DOHH2 (cell line): Measurements from ENCODE around the gene MTOR.
"Not testable (repeated sequence)": the region's sequence is repeated elsewhere in the genome, so short reads cannot be mapped to it uniquely, and the experiment has no call there.

Source experiments
- H3F3A ChIP-seq: fragments of 200-600 bp; sonication (generic), shearing (Covaris generic); 2 replicates; pipeline ENCODE4 v1.6.0; 2016; ENCODE audit warnings: antibody characterized with exemption, mild to moderate bottlenecking; ENCODE audit not compliant: control insufficient read depth, insufficient read depth
- H3K27ac ChIP-seq: fragments of 200-600 bp; sonication (generic); 2 replicates; pipeline ENCODE4 v1.5.1; 2014; ENCODE audit warnings: low read depth, mild to moderate bottlenecking, low read length, moderate library complexity
- H3K27me3 ChIP-seq: fragments of 200-600 bp; sonication (generic); 2 replicates; pipeline ENCODE4 v1.6.1; 2014; ENCODE audit warnings: mild to moderate bottlenecking, low read length, mixed read lengths; ENCODE audit not compliant: control insufficient read depth
- H3K36me3 ChIP-seq: fragments of 200-600 bp; sonication (generic); 2 replicates; pipeline ENCODE4 v1.6.1; 2014; ENCODE audit warnings: mild to moderate bottlenecking, low read length, moderate library complexity, mixed read lengths; ENCODE audit not compliant: control insufficient read depth
- H3K4me1 ChIP-seq: fragments of 200-600 bp; sonication (generic); 2 replicates; pipeline ENCODE4 v1.6.1; 2014; ENCODE audit warnings: mild to moderate bottlenecking, low read length, mixed read lengths; ENCODE audit not compliant: control insufficient read depth
- H3K4me2 ChIP-seq: fragments of 200-600 bp; sonication (generic); 2 replicates; pipeline ENCODE4 v1.6.0; 2014; ENCODE audit warnings: mild to moderate bottlenecking, low read length, moderate library complexity
- H3K4me3 ChIP-seq: fragments of 200-600 bp; sonication (generic); 2 replicates; pipeline ENCODE4 v1.5.1; 2014; ENCODE audit warnings: mild to moderate bottlenecking, low read length, mixed read lengths
- H3K79me2 ChIP-seq: fragments of 200-600 bp; sonication (generic); 2 replicates; pipeline ENCODE4 v1.6.1; 2014; ENCODE audit warnings: mild to moderate bottlenecking, low read length, mixed read lengths; ENCODE audit not compliant: control insufficient read depth
- H3K9me2 ChIP-seq: fragments of 200-600 bp; sonication (generic); replicated peaks from 2 replicates; pipeline ENCODE4 v1.6.1; 2014; ENCODE audit warnings: mild to moderate bottlenecking, low read length, mixed read lengths; ENCODE audit not compliant: control insufficient read depth
- H3K9me3 ChIP-seq: fragments of 200-600 bp; sonication (generic); 2 replicates; pipeline ENCODE4 v1.6.1; 2014; ENCODE audit warnings: antibody characterized with exemption, low read length, mixed read lengths; ENCODE audit not compliant: control insufficient read depth, insufficient read depth
- H4K20me1 ChIP-seq: fragments of 200-600 bp; sonication (generic); 2 replicates; pipeline ENCODE4 v1.6.0; 2014; ENCODE audit warnings: low read depth, mild to moderate bottlenecking, antibody characterized with exemption, low read length, moderate library complexity; ENCODE audit not compliant: control insufficient read depth, insufficient read depth
- EZH2phosphoT487 ChIP-seq: fragments of 200-600 bp; sonication (generic); IDR thresholded peaks from 2 replicates; pipeline ENCODE4 v1.6.1; 2017; ENCODE audit warnings: borderline replicate concordance, mild to moderate bottlenecking, antibody characterized with exemption, low read length, moderate library complexity, mixed read lengths
- TF ChIP-seq, protein P1 (sequence below): fragments of 200-600 bp; sonication (generic); IDR thresholded peaks from one replicate; pipeline ENCODE4 v1.5.1; 2014; ENCODE audit warnings: antibody characterized with exemption, mild to moderate bottlenecking, low read depth, low read length; ENCODE audit not compliant: poor library complexity, severe bottlenecking

The MTOR gene

DNA sequence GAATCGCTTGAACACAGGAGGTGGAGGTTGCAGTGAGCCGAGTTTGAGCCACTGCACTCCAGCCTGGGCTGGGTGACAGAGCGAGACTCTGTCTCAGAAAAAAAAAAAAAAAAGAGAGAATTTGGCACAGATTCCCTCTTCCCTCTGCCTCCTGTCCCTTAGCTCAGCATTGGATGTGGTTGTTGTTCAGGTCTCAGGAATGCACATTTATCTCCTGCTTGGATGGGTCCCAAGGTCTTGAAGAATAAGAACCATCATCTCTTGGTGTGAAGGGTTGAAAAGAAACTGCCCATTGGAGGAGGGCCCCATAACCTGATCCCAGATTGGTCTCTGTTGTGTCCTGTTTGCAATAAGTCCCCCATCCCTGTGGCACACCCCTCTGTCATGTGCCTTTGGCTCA is 45.5 kb upstream of the MTOR start:
- Histone ChIP-seq H3K9me2 (no peaks in the 10 kb centered on the region), H3K4me1 (no peaks in the 10 kb centered on the region), H3F3A (no peaks in the 10 kb centered on the region), H3K4me3 (no peak overlapping the region), H3K4me2 (no peak overlapping the region), H3K27me3 (no peaks in the 10 kb centered on the region), H4K20me1 (no peaks in the 10 kb centered on the region), H3K9me3 (no peaks in the 10 kb centered on the region), H3K36me3 (no peaks in the 10 kb centered on the region), H3K27ac (no peak overlapping the region), H3K79me2 (no peaks in the 10 kb centered on the region)
- TF ChIP-seq, protein P1, sequence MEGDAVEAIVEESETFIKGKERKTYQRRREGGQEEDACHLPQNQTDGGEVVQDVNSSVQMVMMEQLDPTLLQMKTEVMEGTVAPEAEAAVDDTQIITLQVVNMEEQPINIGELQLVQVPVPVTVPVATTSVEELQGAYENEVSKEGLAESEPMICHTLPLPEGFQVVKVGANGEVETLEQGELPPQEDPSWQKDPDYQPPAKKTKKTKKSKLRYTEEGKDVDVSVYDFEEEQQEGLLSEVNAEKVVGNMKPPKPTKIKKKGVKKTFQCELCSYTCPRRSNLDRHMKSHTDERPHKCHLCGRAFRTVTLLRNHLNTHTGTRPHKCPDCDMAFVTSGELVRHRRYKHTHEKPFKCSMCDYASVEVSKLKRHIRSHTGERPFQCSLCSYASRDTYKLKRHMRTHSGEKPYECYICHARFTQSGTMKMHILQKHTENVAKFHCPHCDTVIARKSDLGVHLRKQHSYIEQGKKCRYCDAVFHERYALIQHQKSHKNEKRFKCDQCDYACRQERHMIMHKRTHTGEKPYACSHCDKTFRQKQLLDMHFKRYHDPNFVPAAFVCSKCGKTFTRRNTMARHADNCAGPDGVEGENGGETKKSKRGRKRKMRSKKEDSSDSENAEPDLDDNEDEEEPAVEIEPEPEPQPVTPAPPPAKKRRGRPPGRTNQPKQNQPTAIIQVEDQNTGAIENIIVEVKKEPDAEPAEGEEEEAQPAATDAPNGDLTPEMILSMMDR: no peak
- no peak for TF ChIP-seq EZH2phosphoT487

DNA sequence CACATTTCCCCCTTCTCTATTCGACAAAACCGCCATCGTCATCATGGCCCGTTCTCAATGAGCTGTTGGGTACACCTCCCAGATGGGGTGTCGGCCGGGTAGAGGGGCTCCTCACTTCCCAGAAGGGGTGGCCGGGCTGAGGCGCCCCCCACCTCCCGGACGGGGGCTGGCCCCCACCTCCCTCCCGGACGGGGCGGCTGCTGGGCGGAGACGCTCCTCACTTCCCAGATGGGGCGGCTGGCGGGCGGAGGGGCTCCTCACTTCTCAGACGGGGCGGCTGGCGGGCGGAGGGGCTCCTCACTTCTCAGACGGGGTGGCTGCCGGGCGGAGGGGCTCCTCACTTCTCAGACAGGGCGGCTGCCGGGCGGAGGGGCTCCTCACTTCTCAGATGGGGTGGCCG is 43.2 kb upstream of the MTOR start:
- not testable (repeated sequence) for H3K4me2 ChIP-seq, H3K27ac ChIP-seq, H3K79me2 ChIP-seq, H3K9me2 ChIP-seq, H3K36me3 ChIP-seq, H3K4me3 ChIP-seq, H3K27me3 ChIP-seq, H4K20me1 ChIP-seq, H3F3A ChIP-seq, H3K9me3 ChIP-seq, H3K4me1 ChIP-seq

DNA sequence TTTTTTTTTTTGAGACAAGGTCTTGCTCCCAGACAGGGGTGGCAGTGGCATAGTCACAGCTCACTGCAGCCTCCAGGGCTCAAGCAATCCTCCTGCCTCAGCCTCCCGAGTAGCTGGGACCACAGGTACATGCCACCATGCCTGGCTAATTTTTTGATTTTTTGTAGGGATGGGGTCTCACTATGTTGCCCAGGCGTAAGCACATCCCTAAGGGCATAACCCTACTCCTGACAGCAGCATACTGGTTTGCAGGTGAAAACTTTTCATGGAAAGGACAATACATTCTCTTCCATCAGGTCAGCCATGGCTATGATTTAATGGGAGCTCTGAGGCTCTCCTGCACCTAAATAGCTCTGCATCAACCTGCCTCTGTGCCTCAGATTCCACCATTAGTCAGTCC is 40.0 kb upstream of the MTOR start:
- no peak overlapping the region for H3K4me3 ChIP-seq
- H3K27me3 ChIP-seq: no peaks in the 10 kb centered on the region
- TF ChIP-seq EZH2phosphoT487: no peak
- TF ChIP-seq, protein P1: no peak
- H3K4me1 ChIP-seq: no peaks in the 10 kb centered on the region
- H3K4me2 ChIP-seq: no peak overlapping the region
- H3K9me2 ChIP-seq: no peaks in the 10 kb centered on the region
- no peaks in the 10 kb centered on the region for H3F3A ChIP-seq
- no peaks in the 10 kb centered on the region for H3K79me2 ChIP-seq
- no peaks in the 10 kb centered on the region for H3K36me3 ChIP-seq
- H4K20me1 ChIP-seq: 0 out of 2 replicates have a peak, but pooled peaks cover under 1% of the 10 kb centered on the region
- no peaks in the 10 kb centered on the region for H3K9me3 ChIP-seq
- no peak overlapping the region for H3K27ac ChIP-seq

DNA sequence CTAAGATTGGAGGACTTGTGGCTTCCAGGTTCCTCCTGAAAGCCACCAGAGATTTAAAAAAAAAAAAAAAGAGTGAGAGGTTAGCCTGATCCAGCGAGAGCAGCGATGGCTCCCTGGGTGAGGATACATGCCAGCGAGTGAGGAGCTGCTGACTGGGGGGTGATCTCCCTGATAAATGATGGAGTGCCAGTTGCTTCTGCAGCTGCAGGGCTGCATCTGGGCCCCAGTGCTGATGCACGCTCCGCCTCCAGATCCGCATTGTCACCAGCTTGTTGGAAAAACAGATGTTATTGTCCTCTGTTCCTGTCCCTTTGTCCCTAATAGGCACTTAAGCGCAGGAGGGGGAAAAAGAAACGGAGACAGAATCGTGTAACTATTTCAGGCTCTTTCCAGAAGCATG is 39.2 kb upstream of the MTOR start:
- no peak for TF ChIP-seq EZH2phosphoT487
- TF ChIP-seq, protein P1: no peak
- Histone ChIP-seq H3K9me2 (no peaks in the 10 kb centered on the region), H3K9me3 (no peaks in the 10 kb centered on the region), H4K20me1 (0 out of 2 replicates have a peak, but pooled peaks cover 3% of the 10 kb centered on the region), H3K4me1 (no peaks in the 10 kb centered on the region), H3F3A (no peaks in the 10 kb centered on the region), H3K27ac (no peak overlapping the region), H3K4me3 (no peak overlapping the region), H3K27me3 (no peaks in the 10 kb centered on the region), H3K79me2 (no peaks in the 10 kb centered on the region), H3K4me2 (no peak overlapping the region), H3K36me3 (no peaks in the 10 kb centered on the region)
